Measurements from ENCODE around the gene C3orf20. TPM values are rescaled to one million over a fixed set of nuclear protein-coding genes. Genes with fewer than 3 reads are reported as not detected.

The C3orf20 gene
- total RNA-seq, 1 experiment from 2014 or later: not detected

- Mint-ChIP-seq H3K4me1 (ENCODE audit: insufficient read depth, unreplicated experiment) (no peaks in the 10 kb centered on the region), H3K36me3 (ENCODE audit: insufficient read depth, unreplicated experiment) (peaks cover 4% of the 10 kb centered on the region), H3K27me3 (ENCODE audit: insufficient read depth, unreplicated experiment) (peaks cover 6% of the 10 kb centered on the region), H3K4me3 (ENCODE audit: unreplicated experiment) (no peak overlapping the region), H3K27ac (ENCODE audit: low read depth, unreplicated experiment) (no peak overlapping the region), H3K9me3 (ENCODE audit: unreplicated experiment) (peaks cover 10% of the 10 kb centered on the region)
- DNase-seq (ENCODE audit: unreplicated experiment): no peak
- ChIA-PET POLR2A (no interaction called here), CTCF (interaction anchor here (0.7 to 2.7 kb wide), 2 partner anchors 94 to 241 kb away, joined by 3 to 10 read pairs; no protein-coding TSS in a partner anchor)
- intact Hi-C loops (cut with micrococcal nuclease): no loop called here
- TF ChIP-seq CTCF (IDR thresholded peaks at IDR 0.05; ENCODE audit: unreplicated experiment): no peak
- BruUV-seq (replicated peaks): no TSS peak
These were observed 5.8 kb downstream of the C3orf20 start for GRCh38 chr3:14680716-14681115.

DNA sequence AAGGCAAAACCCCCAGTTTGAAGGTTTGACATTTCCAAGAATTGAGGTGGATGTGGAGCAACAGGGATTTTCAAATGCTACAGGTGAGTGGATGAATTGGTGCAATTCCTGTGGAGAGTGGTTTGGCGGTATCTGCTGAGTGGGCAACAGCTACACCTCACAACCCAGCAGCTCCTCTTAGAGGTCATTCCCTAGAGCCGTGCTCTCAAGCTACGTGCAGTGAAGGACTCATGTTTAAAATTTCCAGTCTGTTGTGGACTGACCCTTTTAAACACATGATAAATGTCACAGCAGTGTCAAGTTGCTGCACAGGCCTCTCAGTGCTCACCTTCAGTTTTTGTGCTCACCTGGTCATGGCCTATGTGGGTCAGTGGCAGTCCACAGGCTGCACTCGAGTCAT lies 9.5 kb downstream of the C3orf20 start:
- Mint-ChIP-seq H3K4me3 (ENCODE audit: unreplicated experiment) (no peak overlapping the region), H3K27ac (ENCODE audit: low read depth, unreplicated experiment) (no peak overlapping the region), H3K27me3 (ENCODE audit: insufficient read depth, unreplicated experiment) (peaks cover 17% of the 10 kb centered on the region), H3K36me3 (ENCODE audit: insufficient read depth, unreplicated experiment) (no peaks in the 10 kb centered on the region), H3K9me3 (ENCODE audit: unreplicated experiment) (peaks cover 10% of the 10 kb centered on the region), H3K4me1 (ENCODE audit: insufficient read depth, unreplicated experiment) (no peaks in the 10 kb centered on the region)
- intact Hi-C loops (cut with micrococcal nuclease): no loop called here
- ChIA-PET POLR2A (no interaction called here), CTCF (interaction anchor here (0.6 to 0.7 kb wide), 3 partner anchors 11 to 50 kb away, joined by 3 read pairs; no protein-coding TSS in a partner anchor)
- DNase-seq (ENCODE audit: unreplicated experiment): no peak
- no TSS peak for BruUV-seq (replicated peaks)
- no peak for TF ChIP-seq CTCF (IDR thresholded peaks at IDR 0.05; ENCODE audit: unreplicated experiment)

GRCh38 chr3:14685179-14685578 lies 10.2 kb downstream of the C3orf20 start:
- BruUV-seq (replicated peaks): no TSS peak
- Mint-ChIP-seq H3K36me3 (ENCODE audit: insufficient read depth, unreplicated experiment) (no peaks in the 10 kb centered on the region), H3K27ac (ENCODE audit: low read depth, unreplicated experiment) (no peak overlapping the region), H3K27me3 (ENCODE audit: insufficient read depth, unreplicated experiment) (peaks cover 24% of the 10 kb centered on the region), H3K4me1 (ENCODE audit: insufficient read depth, unreplicated experiment) (no peaks in the 10 kb centered on the region), H3K4me3 (ENCODE audit: unreplicated experiment) (no peak overlapping the region), H3K9me3 (ENCODE audit: unreplicated experiment) (peaks cover 7% of the 10 kb centered on the region)
- no peak for DNase-seq (ENCODE audit: unreplicated experiment)
- no peak for TF ChIP-seq CTCF (IDR thresholded peaks at IDR 0.05; ENCODE audit: unreplicated experiment)
- ChIA-PET CTCF (interaction anchor here (0.7 kb wide), 1 partner anchor 12 kb away, joined by 3 read pairs; no protein-coding TSS in a partner anchor), POLR2A (no interaction called here)
- intact Hi-C loops (cut with micrococcal nuclease): no loop called here

- no TSS peak for BruUV-seq (replicated peaks)
- Mint-ChIP-seq H3K36me3 (ENCODE audit: insufficient read depth, unreplicated experiment) (no peaks in the 10 kb centered on the region), H3K27me3 (ENCODE audit: insufficient read depth, unreplicated experiment) (peaks cover 25% of the 10 kb centered on the region), H3K9me3 (ENCODE audit: unreplicated experiment) (no peaks in the 10 kb centered on the region), H3K4me1 (ENCODE audit: insufficient read depth, unreplicated experiment) (no peaks in the 10 kb centered on the region), H3K27ac (ENCODE audit: low read depth, unreplicated experiment) (no peak overlapping the region), H3K4me3 (ENCODE audit: unreplicated experiment) (no peak overlapping the region)
- POLR2A ChIA-PET: interaction anchor here (0.6 kb wide), 1 partner anchor 703 kb away, joined by 3 read pairs; no protein-coding TSS in a partner anchor
- DNase-seq (ENCODE audit: unreplicated experiment): no peak
- no peak for TF ChIP-seq CTCF (IDR thresholded peaks at IDR 0.05; ENCODE audit: unreplicated experiment)
- CTCF ChIA-PET: interaction anchor here (1.1 kb wide), 1 partner anchor 14 kb away, joined by 5 read pairs; no protein-coding TSS in a partner anchor
- intact Hi-C loops (cut with micrococcal nuclease): no loop called here
These were observed 12.4 kb downstream of the C3orf20 start for GRCh38 chr3:14687360-14687759.

All from MCF 10A (cell line).